IPS-18a (cell line): ENCODE data around the gene BARX2.

Experiments
- H3K27ac ChIP-seq: one replicate; pipeline ENCODE4 v1.5.1; 2013; ENCODE audit warnings: low read length
- H3K27me3 ChIP-seq: one replicate; pipeline ENCODE4 v1.6.1; 2013; ENCODE audit warnings: mild to moderate bottlenecking, low read length; ENCODE audit not compliant: control insufficient read depth, insufficient read depth
- H3K36me3 ChIP-seq: one replicate; pipeline ENCODE4 v1.6.1; 2013; ENCODE audit warnings: low read depth, low read length; ENCODE audit not compliant: control insufficient read depth
- H3K4me1 ChIP-seq: one replicate; pipeline ENCODE4 v1.6.1; 2013; ENCODE audit warnings: low read depth, low read length; ENCODE audit not compliant: control insufficient read depth
- H3K4me3 ChIP-seq: one replicate; pipeline ENCODE4 v1.5.1; 2013; ENCODE audit warnings: low read length
- H3K9ac ChIP-seq: one replicate; pipeline ENCODE4 v1.6.1; 2013; ENCODE audit warnings: mild to moderate bottlenecking, low read length, moderate library complexity
- H3K9me3 ChIP-seq: one replicate; pipeline ENCODE4 v1.6.1; 2013; ENCODE audit warnings: low read depth, low read length; ENCODE audit not compliant: control insufficient read depth

BARX2 gene

GRCh38 chr11:129489249-129489648 is 113.6 kb downstream of the BARX2 start:
- H3K36me3 ChIP-seq = no peaks in the 10 kb centered on the region
- no peaks in the 10 kb centered on the region for H3K9me3 ChIP-seq
- no peak overlapping the region for H3K4me3 ChIP-seq
- H3K9ac ChIP-seq = no peak overlapping the region
- no peaks in the 10 kb centered on the region for H3K4me1 ChIP-seq
- H3K27me3 ChIP-seq = no peaks in the 10 kb centered on the region
- H3K27ac ChIP-seq = no peak overlapping the region

- Histone ChIP-seq H3K9me3 (no peaks in the 10 kb centered on the region), H3K9ac (no peak overlapping the region), H3K27me3 (no peaks in the 10 kb centered on the region), H3K27ac (no peak overlapping the region), H3K4me3 (no peak overlapping the region), H3K36me3 (no peaks in the 10 kb centered on the region), H3K4me1 (no peaks in the 10 kb centered on the region)
These were observed 114.4 kb downstream of the BARX2 start for GRCh38 chr11:129490004-129490403.

GRCh38 chr11:129493746-129494145 is 118.1 kb downstream of the BARX2 start:
- Histone ChIP-seq H3K9me3 (no peaks in the 10 kb centered on the region), H3K4me3 (no peak overlapping the region), H3K27ac (no peak overlapping the region), H3K36me3 (no peaks in the 10 kb centered on the region), H3K27me3 (no peaks in the 10 kb centered on the region), H3K9ac (no peak overlapping the region), H3K4me1 (no peaks in the 10 kb centered on the region)
